ENCODE results near the gene CBX6.

The CBX6 gene

GRCh38 chr22:38891256-38891655, 19.2 kb upstream of the CBX6 start:
- no peak for TF ChIP-seq TAF1 (IDR thresholded peaks at IDR 0.05; ENCODE audit: borderline replicate concordance, insufficient read depth, low read length)
- TF ChIP-seq POLR2AphosphoS5 (IDR thresholded peaks at IDR 0.05; ENCODE audit: low read depth, low read length) = no peak
- no peak for TF ChIP-seq FOXP2 (optimal IDR thresholded peaks at IDR 0.05; ENCODE audit: borderline replicate concordance, extremely low read depth, extremely low read length, insufficient read depth)
- TF ChIP-seq, protein P1, sequence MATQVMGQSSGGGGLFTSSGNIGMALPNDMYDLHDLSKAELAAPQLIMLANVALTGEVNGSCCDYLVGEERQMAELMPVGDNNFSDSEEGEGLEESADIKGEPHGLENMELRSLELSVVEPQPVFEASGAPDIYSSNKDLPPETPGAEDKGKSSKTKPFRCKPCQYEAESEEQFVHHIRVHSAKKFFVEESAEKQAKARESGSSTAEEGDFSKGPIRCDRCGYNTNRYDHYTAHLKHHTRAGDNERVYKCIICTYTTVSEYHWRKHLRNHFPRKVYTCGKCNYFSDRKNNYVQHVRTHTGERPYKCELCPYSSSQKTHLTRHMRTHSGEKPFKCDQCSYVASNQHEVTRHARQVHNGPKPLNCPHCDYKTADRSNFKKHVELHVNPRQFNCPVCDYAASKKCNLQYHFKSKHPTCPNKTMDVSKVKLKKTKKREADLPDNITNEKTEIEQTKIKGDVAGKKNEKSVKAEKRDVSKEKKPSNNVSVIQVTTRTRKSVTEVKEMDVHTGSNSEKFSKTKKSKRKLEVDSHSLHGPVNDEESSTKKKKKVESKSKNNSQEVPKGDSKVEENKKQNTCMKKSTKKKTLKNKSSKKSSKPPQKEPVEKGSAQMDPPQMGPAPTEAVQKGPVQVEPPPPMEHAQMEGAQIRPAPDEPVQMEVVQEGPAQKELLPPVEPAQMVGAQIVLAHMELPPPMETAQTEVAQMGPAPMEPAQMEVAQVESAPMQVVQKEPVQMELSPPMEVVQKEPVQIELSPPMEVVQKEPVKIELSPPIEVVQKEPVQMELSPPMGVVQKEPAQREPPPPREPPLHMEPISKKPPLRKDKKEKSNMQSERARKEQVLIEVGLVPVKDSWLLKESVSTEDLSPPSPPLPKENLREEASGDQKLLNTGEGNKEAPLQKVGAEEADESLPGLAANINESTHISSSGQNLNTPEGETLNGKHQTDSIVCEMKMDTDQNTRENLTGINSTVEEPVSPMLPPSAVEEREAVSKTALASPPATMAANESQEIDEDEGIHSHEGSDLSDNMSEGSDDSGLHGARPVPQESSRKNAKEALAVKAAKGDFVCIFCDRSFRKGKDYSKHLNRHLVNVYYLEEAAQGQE (IDR thresholded peaks at IDR 0.05; ENCODE audit: insufficient read depth in 1 of 2, low read depth in 2 of 2, low read length in 2 of 2) = no peak
- no peak for TF ChIP-seq SIN3A (IDR thresholded peaks at IDR 0.05; ENCODE audit: borderline replicate concordance, insufficient read depth, low read length)

DNA sequence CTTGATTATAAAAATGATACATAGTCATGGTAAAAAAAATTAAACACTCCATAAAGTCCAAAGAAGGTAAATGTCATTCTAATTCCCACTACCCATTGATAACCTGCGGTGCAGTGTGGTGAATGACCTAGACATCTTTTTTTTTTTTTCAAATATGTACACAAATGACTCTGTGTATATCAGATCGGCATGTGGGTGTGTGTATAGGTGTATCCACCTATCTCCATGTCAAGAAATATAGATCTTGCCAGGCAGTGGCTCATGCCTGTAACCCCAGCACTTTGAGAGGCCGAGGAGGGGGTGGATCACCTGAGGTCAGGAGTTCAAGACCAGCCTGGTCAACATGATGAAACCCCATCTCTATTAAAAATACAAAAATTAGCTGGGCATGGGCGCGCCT, 18.4 kb upstream of the CBX6 start:
- no peak for TF ChIP-seq FOXP2 (optimal IDR thresholded peaks at IDR 0.05; ENCODE audit: borderline replicate concordance, extremely low read depth, extremely low read length, insufficient read depth)
- no peak for TF ChIP-seq SIN3A (IDR thresholded peaks at IDR 0.05; ENCODE audit: borderline replicate concordance, insufficient read depth, low read length)
- TF ChIP-seq, protein P1 (IDR thresholded peaks at IDR 0.05; ENCODE audit: insufficient read depth in 1 of 2, low read depth in 2 of 2, low read length in 2 of 2) = no peak
- no peak for TF ChIP-seq TAF1 (IDR thresholded peaks at IDR 0.05; ENCODE audit: borderline replicate concordance, insufficient read depth, low read length)
- no peak for TF ChIP-seq POLR2AphosphoS5 (IDR thresholded peaks at IDR 0.05; ENCODE audit: low read depth, low read length)

- TF ChIP-seq SIN3A (IDR thresholded peaks at IDR 0.05; ENCODE audit: borderline replicate concordance, insufficient read depth, low read length) (no peak), TAF1 (IDR thresholded peaks at IDR 0.05; ENCODE audit: borderline replicate concordance, insufficient read depth, low read length) (no peak), FOXP2 (optimal IDR thresholded peaks at IDR 0.05; ENCODE audit: borderline replicate concordance, extremely low read depth, extremely low read length, insufficient read depth) (no peak), POLR2AphosphoS5 (IDR thresholded peaks at IDR 0.05; ENCODE audit: low read depth, low read length) (no peak)
- TF ChIP-seq, protein P1 (IDR thresholded peaks at IDR 0.05; ENCODE audit: insufficient read depth in 1 of 2, low read depth in 2 of 2, low read length in 2 of 2) = no peak
Measured at GRCh38 chr22:38886333-38886732, 14.3 kb upstream of the CBX6 start.

- no peak for TF ChIP-seq FOXP2 (optimal IDR thresholded peaks at IDR 0.05; ENCODE audit: borderline replicate concordance, extremely low read depth, extremely low read length, insufficient read depth)
- TF ChIP-seq, protein P1 (IDR thresholded peaks at IDR 0.05; ENCODE audit: insufficient read depth in 1 of 2, low read depth in 2 of 2, low read length in 2 of 2) = no peak
- TF ChIP-seq TAF1 (IDR thresholded peaks at IDR 0.05; ENCODE audit: borderline replicate concordance, insufficient read depth, low read length) = no peak
- no peak for TF ChIP-seq SIN3A (IDR thresholded peaks at IDR 0.05; ENCODE audit: borderline replicate concordance, insufficient read depth, low read length)
- TF ChIP-seq POLR2AphosphoS5 (IDR thresholded peaks at IDR 0.05; ENCODE audit: low read depth, low read length) = no peak
Measured at GRCh38 chr22:38882972-38883622, 11.1 kb upstream of the CBX6 start.

All from PFSK-1 (cell line).